ENCODE measurements around the gene ZBTB24.
A peak's percentile ranks its signal among the peaks of the same experiment; 100 is the strongest.
"Not testable (repeated sequence)": the region's sequence is repeated elsewhere in the genome, so short reads cannot be mapped to it uniquely, and the experiment has no call there.

ZBTB24 gene

DNA sequence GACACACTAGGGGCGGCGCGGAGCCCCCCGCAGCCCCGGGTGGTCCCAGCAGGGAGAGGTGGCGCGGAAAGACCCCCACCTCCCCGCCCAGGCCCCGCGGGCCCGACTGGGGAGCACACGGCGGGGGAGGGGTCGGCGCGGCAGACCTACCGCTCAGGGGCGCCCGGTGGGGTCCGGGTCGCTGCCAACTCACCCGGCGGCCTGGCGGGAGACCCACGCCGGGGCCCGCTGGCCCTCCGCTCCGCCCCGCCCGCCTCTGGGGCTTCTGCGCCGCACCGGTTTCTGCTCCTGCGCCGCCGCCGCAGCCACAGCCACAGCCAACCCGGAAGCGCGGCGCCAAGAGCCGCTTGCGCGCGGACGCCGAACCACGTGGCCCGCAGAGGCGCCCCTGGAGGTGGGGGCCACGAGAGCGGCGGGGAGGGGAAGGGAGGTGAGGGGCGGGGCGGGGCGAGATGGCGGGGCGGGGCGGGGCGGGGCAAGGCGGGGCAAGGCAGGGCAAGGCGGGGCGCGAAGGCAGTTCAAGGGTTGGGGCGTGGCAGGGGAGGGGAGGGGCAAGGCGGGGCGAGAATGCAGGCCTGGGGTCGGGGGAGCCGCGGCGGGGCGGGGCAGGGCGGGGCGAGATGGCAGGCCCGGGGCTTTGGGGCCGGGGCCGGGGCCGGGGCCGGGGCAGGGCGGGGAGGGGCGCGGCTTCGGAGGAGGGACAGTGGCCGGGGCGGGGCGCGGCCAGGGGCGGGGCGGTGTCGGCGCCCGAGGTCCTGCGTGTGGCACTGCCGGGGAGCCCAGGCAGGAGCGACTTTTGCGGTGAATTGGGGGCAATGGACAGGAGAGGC is at the start of gene ZBTB24:
ZBTB24 (minus strand) TSS at position 315 of the 830 bp plus-strand sequence. CDS start 1,193 bp downstream, outside the sequence.
- DNase-seq (ENCODE audit: low read depth in 2 of 3, low spot score in 1 of 3) = peak; percentile 78 to 93 (median 80)

GRCh38 chr6:109531446-109531845 is 48.4 kb upstream of the ZBTB24 start:
- DNase-seq (ENCODE audit: low read depth in 2 of 3, low spot score in 1 of 3) = no peak

DNA sequence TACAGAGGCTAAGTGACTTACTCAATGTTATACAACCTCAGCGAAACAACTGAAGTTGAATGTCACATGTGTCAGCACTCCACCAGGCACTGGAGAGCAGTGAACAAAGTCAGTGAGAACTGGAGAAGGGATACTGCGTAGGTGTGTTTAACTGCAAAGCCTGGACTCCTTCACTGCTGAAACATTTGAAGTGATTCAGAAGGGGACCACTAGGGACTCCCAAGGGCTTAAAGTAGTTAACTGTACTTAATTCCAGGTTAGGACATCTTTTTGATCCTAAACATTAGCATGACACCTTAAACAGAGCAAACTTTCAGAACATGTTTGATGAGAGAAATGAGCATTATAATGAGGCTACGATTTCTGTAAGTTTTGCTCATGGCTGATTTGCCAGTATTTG is 45.0 kb upstream of the ZBTB24 start:
- DNase-seq (ENCODE audit: low read depth in 2 of 3, low spot score in 1 of 3) = no peak

- DNase-seq (ENCODE audit: low read depth in 2 of 3, low spot score in 1 of 3) = peak; percentile 10 to 74 (median 28)
Measured at GRCh38 chr6:109526905-109527628, 44.0 kb upstream of the ZBTB24 start.

DNA sequence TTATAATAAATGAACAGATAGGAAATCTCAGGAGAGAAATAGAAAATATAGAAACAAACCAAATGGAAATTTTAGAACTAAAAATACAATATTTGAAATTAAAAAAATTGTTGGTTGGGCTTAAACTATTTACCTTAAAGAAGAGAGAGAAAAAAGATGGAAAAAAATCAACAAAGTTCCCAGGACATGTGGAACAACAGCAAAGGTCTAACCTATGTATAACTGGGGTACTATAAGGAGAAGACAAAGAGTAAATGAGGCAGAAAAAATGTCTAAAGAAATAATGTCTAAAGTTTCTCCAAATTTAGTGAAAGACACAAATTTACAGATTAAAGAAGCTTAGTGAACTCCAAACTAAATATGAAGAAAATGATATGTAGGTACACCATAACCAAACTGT is 41.1 kb upstream of the ZBTB24 start:
- no peak for DNase-seq (ENCODE audit: low read depth in 2 of 3, low spot score in 1 of 3)

GRCh38 chr6:109523478-109523877 is 40.5 kb upstream of the ZBTB24 start:
- DNase-seq (ENCODE audit: low read depth in 2 of 3, low spot score in 1 of 3) = no peak

GRCh38 chr6:109521080-109521479 is 38.1 kb upstream of the ZBTB24 start:
- no peak for DNase-seq (ENCODE audit: low read depth in 2 of 3, low spot score in 1 of 3)

DNA sequence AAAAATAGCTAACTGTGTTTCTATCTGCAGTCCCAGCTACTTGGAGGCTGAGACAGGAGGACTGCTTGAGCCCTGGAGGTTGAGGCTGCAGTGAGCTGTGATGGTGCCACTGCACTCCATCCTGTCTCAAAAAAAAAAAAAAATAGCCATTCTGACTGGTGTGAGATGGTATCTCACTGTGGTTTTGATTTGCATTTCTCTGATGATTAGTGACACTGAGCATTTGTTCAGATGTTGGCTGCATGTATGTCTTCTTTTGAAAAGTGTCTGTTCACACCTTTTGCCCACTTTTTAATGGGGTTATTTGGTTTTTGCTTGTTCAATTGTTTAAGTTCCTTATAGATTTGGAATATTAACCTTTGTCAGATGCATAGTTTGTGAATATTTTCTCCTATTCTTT is 36.6 kb upstream of the ZBTB24 start:
- DNase-seq (ENCODE audit: low read depth in 2 of 3, low spot score in 1 of 3) = not testable (repeated sequence)

DNA sequence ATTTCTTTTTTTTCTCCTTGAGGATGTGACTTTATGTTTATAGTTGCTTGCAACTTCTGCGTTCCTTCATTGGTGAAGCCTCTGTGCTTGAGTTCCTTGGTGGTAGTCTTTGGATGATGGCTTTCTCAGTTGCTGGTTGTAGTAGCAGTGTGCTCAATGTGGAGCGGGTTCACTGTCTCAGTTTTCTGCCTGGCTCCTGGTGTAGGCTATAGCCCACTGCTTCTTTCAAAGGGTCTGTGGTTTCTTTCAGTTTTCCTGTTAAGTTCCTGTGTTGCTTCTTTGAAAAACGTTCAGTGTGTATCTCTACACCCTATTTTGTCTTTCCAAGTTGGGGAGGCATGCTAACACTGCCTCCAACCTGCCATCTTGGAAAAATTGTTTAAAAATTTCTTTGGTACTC is 33.9 kb upstream of the ZBTB24 start:
- no peak for DNase-seq (ENCODE audit: low read depth in 2 of 3, low spot score in 1 of 3)

GRCh38 chr6:109515781-109516409 is 32.9 kb upstream of the ZBTB24 start:
- DNase-seq (ENCODE audit: low read depth in 2 of 3, low spot score in 1 of 3) = no peak

DNA sequence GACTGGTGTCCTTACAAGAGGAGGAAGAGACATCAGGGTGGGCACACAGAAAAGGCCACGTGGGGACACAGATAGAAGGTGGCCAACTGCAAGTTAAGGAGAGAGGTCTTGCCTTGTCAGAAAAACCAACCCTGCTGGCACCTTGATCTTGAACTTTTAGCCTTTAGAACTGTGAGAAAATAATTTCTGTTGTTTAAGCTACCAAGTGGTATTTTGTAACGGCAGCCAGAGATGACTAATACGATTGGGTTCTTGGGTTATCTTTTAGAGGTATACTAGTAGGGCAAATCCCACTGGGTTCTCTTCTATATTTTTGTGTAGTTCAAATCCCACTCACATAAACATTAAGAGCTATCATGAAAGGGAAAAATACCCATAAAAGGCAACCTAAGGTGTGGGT is 31.9 kb upstream of the ZBTB24 start:
- DNase-seq (ENCODE audit: low read depth in 2 of 3, low spot score in 1 of 3) = no peak

DNA sequence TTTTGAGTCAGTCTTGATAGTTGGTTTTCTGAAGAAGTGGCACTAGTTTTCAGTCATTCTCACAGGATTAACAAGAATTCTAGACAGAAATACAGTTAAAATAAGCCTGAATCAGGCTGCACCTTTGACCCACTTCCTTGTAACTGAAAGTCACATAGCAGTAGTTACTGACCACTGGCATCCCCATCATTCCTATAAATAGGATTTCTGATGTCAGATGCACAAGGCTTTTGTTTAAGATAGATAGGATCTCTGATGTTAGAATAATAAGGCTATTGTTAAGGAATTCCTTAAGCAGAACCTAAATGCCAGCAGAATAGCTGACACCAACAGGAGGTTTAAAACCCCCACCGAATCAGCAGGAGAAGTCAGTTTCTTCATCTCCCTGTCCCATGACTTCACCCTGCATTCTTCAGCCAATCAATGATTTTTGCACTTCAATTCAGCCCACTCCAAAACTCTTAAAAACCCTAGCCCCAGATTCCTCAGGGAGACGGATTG is 30.6 kb upstream of the ZBTB24 start:
- DNase-seq (ENCODE audit: low read depth in 2 of 3, low spot score in 1 of 3) = no peak

GRCh38 chr6:109512271-109512817 is 29.3 kb upstream of the ZBTB24 start:
- no peak for DNase-seq (ENCODE audit: low read depth in 2 of 3, low spot score in 1 of 3)

DNA sequence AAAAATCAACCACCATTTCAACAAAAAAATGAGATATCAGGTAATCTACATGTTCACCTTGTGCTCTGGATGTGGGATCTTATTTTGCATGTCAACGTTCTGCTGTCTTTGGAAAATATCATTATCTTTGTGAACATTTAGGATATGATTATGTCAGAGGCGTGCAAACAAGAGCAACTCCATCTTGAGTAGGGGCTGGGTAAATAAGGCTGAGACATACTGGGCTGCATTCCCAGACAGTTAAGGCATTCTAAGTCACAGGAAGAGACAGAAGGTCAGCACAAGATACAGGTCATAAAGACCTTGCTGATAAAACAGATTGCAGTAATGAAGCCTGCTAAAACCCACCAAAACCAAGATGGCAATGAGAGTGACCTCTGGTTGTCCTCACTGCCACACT is 28.8 kb upstream of the ZBTB24 start:
- no peak for DNase-seq (ENCODE audit: low read depth in 2 of 3, low spot score in 1 of 3)

GRCh38 chr6:109510358-109510757 is 27.3 kb upstream of the ZBTB24 start:
- no peak for DNase-seq (ENCODE audit: low read depth in 2 of 3, low spot score in 1 of 3)

DNA sequence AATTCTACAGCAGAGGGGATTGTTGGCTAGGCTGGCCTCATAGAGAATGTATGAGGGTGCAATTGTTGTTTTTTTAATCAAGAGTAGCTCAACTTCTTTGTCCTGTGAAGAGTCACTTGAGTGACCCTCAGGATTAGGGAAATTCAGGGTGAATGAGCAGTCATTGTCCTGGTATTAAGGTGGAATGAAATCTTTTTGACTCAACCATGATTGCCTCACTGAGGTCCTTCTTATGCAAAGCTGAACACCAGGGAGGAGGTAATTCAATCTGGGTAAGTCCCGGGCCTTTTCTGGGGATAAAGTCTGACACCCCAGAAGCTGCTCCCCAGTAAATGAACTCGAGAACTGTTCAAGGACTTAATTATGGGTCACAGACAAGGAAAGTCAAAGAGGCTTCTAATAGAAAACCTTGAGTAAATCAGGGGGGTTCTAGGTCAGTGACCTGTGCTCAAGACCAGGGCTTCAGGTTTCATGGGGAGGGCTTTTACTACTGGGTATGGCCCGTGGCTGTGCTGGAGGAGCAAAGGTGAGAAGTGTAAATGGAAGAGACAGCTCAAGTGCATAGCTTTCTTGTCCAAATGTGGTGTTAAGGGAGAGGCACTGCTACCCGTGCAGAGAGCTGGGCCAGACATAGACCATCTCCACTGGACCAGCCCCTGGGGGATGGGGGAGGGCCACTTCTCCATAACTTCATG is 25.3 kb upstream of the ZBTB24 start:
- DNase-seq (ENCODE audit: low read depth in 2 of 3, low spot score in 1 of 3) = no peak

GRCh38 chr6:109507490-109508072 is 24.6 kb upstream of the ZBTB24 start:
- no peak for DNase-seq (ENCODE audit: low read depth in 2 of 3, low spot score in 1 of 3)

DNA sequence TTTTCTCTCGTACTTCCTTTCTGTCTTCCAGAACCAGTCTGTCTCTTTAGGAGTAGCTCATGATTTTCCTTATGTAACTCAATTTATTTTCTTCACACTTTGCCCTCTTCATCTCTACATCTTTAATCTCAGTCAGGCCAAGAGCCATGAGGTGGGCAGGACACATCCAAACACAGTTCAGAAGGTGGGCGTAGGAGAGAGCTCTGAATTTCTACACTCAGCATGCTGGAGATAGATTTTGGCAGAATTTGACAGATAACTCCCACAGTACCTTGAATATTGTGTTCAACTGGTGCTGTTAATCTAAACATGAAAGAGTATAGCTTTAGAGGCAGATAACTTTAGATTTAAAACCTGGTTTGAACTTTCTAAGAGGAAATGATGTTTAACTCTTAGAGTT is 23.8 kb upstream of the ZBTB24 start:
- DNase-seq (ENCODE audit: low read depth in 2 of 3, low spot score in 1 of 3) = no peak

- DNase-seq (ENCODE audit: low read depth in 2 of 3, low spot score in 1 of 3) = no peak
Measured at GRCh38 chr6:109506314-109506713, 23.3 kb upstream of the ZBTB24 start.
